IPS-18c (cell line): ENCODE measurements around the gene SEMA5B.

Source experiments
- H3K4me3 ChIP-seq: 2 replicates; pipeline ENCODE4 v1.7.0; 2013; ENCODE audit warnings: low read depth, mild to moderate bottlenecking, low read length, moderate library complexity; ENCODE audit not compliant: insufficient read depth
- H3K9me3 ChIP-seq: one replicate; pipeline ENCODE4 v1.6.1; 2013; ENCODE audit warnings: mild to moderate bottlenecking, low read length, moderate library complexity; ENCODE audit not compliant: control insufficient read depth, insufficient read depth

SEMA5B gene

DNA sequence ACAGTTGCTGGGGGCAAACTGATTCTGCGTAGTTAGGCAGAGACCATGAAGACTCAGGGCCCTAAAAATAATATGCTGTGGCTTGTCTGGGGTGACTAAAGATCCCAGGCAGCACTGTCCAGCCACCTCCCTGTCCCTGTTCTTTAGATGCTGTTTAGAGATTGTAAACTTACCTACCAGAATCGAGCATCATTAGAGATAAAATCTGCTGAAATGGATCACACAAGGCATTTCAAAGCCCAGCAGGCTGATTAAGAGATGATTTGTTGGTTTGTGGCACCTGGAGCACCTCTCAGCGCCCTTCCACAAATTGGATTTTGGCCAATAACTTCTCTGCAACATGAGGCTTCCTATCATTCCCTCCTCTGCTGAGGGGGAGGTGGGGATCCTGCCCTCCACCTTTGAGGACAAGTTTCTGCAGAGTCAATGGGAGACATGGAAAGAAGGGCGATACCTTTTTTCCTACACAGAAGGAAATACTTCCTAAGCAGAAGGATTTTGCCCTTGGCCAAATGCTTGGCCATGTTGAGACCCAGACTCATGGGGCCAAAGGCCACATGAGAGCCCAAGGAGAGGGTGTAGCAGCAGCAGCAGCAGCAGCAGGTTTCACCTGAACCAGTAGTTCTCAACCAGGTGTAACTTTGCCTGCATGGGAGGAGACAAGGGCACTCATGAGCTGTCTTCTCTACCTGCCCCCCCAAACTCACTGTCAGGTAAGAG lies 37.5 kb downstream of the SEMA5B start:
- Histone ChIP-seq H3K9me3 (no peaks in the 10 kb centered on the region), H3K4me3 (no peak overlapping the region)

DNA sequence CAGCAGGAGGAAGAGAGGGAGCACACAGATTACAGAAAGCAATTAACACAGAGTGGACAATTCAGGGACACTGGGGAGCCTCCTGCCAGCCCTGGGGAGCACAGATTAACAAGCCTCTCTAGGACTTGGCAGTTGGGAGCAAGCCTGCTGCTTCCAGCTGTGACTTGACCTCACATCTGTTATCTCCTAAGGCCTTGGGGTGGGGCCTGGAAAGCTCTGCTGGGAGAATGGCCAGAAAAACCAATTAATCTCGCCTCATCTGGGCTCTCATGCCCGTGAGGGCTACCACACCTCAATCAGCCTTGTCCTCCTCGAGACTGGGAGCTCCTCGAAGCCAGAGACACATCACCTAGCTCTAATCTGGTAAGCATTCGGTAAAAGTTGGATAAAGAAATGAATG lies 39.1 kb downstream of the SEMA5B start:
- H3K4me3 ChIP-seq = no peak overlapping the region
- no peaks in the 10 kb centered on the region for H3K9me3 ChIP-seq

DNA sequence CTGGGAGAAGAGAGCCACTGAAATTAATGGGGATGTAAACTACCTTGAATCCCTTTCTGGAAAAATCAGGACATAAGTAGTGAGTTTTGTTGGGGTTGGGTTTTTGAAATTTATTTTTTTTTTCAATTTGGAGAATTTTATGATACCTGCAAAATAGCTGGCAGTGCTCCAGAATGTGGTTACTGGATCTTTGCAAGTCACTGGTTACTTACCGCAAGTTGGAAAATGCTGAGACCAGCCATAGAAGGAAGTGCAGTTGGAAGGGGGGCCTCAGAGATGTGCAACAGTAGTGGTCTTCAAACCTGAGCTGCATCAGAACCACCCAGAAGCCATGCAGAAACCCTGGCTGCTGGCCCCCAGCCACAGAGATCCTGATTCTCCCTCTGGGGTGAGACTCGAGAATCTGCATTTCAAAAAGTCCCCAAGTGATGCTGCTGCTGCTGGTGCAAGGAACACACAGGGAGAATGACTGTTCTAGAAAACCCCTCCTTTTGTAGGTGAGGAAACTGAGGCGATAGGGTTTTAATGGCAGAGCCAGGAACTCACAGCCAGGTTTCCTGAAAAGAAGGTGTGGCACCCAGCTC lies 39.7 kb downstream of the SEMA5B start:
- Histone ChIP-seq H3K9me3 (no peaks in the 10 kb centered on the region), H3K4me3 (no peak overlapping the region)

DNA sequence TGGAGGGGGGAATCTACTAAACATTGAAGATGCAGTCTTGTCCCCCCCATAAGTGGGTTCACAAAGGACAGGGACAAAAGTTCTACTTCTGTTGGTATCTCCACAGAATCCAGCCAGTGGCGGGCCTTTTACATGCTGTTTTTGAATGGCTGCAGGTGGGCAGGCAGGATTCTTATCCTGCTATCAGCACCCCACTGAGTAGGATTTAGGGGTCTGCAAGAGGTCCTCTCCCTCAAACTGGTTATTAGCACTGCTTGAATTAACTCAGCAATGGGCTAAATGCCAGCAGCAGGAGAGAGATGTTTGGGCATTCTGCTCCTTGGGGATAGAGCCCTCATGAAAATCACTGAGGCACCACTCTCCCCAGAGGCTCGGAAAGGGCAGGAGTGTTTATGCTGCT lies 40.3 kb downstream of the SEMA5B start:
- H3K9me3 ChIP-seq = no peaks in the 10 kb centered on the region

DNA sequence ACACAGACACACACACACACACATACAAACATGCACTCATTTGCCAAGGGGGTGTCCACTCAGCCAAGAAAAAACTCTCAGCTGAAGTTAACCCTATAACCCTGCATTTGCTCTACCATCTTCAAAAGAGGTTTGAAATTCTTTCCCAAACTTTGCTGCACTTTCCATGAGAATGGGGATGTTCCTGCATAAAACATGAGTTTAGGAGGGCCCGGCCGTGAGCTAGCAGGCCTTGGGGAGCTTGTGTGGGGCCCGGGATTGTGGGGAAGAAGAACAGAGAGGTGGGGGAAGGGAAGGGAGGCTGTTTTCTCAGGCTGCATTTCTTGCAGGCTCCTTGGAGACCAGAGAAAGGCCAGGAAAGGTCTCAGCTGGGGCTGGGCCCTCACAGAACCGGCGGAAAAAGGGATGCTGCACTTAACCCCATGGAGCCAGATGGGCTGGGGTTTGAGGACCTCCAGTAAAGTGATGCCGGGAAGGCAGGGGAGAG lies 40.8 kb downstream of the SEMA5B start:
- no peak overlapping the region for H3K4me3 ChIP-seq
- no peaks in the 10 kb centered on the region for H3K9me3 ChIP-seq

More for the DNA sequence above, 40.3 kb downstream of the SEMA5B start:
- H3K4me3 ChIP-seq = no peak overlapping the region

DNA sequence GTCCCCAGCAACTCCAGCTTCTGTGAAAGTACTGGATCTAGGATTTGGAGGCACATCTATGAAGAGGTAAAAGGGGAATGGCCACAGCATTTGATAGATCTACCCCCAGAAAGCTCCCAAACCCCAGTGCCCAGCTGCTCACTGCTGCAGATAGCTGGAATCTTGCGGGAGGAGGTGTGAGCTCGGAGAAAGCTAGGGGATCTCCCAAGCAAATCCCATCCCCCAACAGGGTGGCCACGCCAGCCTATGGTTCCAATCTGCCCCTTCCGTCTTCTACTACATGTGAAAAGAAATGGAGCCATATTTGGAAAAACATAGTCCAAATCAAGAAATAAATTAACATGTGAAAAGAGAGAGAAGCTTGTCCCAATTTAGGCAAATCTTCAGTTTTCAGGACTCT lies 42.0 kb downstream of the SEMA5B start:
- Histone ChIP-seq H3K9me3 (no peaks in the 10 kb centered on the region), H3K4me3 (no peak overlapping the region)

DNA sequence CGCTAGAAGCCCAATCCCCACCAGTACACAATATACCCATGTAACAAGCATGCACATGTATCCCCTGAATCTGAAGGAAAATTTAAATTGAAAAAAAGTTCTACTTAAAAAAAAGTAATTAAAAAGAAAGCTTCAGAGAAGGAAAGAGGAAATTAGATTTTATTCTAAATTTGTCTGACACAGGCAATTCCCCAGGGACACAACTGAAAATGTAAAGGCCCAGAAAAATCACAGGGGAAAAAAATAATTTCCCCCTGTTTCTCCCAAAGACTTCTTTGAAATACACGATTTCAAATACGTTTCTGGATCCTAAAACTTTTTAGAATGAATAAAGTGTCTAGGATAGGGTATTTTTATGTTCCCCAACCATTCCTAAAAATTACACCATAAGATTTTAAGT lies 42.9 kb downstream of the SEMA5B start:
- Histone ChIP-seq H3K9me3 (no peaks in the 10 kb centered on the region), H3K4me3 (no peak overlapping the region)

DNA sequence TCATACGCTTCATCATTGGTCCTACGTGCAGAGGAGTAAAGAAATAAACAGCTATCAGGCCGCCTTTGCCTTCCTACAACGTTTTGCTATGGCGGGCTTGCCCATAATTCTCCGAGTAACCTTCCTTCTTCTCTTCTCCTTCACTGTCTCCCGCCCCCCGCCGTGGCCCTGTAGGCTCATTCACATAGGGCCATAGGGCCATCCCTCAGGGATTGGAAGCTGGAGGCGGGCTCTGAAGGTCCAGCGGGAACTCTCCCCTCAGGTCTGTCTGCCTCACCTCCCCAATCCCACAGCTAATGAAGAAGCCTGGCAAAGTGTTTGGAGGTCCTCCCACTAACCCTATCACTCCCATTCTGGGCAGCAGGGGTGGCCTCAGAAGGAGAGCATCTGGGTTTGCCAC lies 43.6 kb downstream of the SEMA5B start:
- H3K4me3 ChIP-seq = no peak overlapping the region
- H3K9me3 ChIP-seq = no peaks in the 10 kb centered on the region

DNA sequence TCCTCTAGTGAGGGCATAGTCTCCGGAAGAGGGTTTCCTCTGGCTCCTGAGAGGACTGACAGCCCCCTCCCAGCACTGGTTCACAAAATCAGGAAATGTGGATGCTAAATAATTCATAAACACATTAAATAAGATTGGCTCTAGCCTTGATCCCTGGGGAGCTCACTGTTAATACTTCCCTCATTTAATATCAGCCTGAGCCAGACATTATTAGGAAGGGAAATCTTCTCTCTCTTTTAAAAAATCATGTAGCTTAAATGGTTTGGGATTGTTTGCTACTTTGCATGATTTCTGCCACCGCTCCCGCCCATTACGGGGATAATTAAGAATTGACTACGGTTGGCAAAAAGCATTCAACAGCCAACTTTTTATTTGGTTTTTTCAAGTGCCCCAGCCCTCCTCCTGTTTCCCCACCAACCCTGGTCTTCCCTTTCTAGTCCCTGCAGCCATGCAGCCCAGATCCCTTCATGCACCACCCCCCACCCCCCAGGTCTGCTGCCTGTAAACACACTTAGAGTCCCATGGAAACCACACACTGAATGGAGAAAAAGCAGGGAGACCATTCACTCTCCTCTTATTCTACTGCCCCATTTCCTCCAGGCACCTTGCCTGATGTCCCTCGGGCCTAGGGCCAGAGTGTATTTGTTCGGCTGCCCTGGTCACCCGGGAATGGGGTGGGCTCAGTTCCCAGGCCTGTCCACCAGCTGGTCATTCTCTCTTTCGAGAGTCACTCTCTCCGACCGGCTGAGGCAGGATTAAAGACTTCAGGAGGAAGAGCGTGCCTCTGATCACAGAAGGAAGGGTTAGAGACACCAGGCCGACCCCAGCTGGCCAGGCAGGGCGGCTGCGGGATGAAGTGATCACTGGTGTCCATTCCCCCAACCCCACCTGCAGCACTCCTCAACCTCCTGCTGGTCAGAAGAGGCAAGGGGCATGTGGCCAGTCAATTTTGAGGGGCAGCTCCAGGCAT lies 45.1 kb downstream of the SEMA5B start:
- no peak overlapping the region for H3K4me3 ChIP-seq
- no peaks in the 10 kb centered on the region for H3K9me3 ChIP-seq

DNA sequence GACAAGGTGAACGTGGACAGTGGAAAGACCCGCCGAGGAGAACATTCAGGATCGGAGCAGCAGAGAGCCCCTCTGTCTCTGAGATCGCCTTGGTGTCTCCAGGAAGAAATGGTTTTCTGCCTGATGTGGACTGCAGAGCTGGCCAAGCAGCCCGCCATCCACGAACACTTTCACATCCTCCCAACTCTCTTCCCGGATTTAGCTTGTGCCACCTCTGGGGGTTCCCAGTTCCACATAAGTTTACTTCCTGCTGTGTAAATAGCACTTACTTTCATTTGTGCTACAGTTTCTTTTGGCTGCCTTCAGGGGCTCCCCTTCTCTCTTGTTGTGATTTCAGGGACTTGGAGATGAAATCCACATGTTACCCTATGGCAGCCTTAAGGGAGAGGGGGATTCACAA lies 48.4 kb downstream of the SEMA5B start:
- H3K9me3 ChIP-seq = no peaks in the 10 kb centered on the region

DNA sequence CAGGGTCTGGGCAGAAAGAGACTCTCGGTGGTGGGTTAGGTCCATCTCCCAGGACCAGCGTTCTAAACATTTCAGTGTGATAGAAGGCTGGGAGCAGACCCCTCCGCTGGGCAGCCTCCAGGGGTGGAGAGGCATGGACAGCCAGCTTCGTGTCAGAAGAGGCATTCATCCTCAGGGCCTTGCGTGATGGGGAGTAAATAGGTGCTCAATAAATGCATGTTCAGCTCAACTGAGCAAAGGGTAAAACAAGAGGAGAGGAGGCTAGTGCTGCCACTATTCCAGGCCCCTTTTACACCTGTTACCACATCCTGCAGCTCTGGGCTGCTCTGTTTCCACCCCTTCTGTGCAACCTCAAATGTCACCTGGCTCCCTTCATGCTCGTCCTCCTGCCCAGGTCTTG lies 49.0 kb downstream of the SEMA5B start:
- H3K4me3 ChIP-seq = peak overlapping the region; percentile 15; the same call in 1 of the 2 replicates
- H3K9me3 ChIP-seq = no peaks in the 10 kb centered on the region

More for the DNA sequence above, 48.4 kb downstream of the SEMA5B start:
- H3K4me3 ChIP-seq = no peak overlapping the region

DNA sequence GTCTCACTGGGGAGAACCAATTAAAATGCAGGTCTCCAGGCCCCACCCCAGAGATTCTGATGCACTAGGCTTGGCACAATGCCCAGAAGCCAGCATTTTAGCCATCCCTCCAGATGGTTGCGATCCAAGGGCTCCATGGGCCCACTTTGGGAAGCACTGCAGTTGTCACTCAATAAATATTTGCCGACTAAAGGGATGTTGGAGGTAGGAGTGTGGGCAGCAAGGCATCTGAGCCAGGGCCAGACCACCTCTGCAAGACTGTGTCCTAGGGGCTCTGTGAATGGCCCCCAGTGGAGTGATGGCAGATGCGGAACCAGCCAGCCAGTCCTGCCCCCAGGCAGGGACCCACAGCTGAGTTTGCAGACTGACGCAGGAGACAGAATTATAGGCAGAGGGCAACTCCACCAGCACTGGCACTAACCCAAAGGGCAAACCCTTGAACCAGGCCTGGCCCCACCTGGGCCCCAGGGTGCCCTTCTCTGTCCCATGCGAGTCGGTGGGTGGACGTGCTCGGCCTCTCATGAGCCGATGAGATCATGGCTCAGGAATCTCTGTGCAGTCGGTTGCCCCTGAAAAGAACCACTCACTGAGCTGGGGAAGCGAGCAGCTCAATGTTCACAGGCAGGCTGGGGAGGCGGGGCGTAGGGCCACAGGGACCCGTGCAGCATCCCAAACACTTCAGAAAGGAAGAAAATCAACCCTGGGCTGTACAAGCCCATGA lies 49.7 kb downstream of the SEMA5B start:
- no peak overlapping the region for H3K4me3 ChIP-seq
- no peaks in the 10 kb centered on the region for H3K9me3 ChIP-seq

DNA sequence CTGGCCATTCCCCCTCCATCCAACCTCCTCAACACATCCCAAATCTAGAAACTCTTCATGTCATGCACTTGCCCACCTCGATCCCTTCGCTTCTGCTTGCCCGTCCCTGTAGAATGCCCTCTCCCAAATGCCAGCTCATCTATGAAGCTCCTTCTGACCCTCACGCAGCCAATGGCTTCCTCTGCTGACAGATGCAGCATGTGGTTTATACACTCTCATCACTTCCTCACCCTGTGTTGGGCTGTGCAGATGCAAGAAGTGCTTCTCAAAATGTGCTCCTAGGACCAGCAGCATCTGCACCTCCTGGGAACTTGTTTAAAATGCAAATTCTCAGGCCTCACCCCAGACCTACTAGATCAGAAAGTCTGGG lies 51.7 kb downstream of the SEMA5B start:
- H3K9me3 ChIP-seq = no peaks in the 10 kb centered on the region
- H3K4me3 ChIP-seq = no peak overlapping the region; the same call in 1 of the 2 replicates

DNA sequence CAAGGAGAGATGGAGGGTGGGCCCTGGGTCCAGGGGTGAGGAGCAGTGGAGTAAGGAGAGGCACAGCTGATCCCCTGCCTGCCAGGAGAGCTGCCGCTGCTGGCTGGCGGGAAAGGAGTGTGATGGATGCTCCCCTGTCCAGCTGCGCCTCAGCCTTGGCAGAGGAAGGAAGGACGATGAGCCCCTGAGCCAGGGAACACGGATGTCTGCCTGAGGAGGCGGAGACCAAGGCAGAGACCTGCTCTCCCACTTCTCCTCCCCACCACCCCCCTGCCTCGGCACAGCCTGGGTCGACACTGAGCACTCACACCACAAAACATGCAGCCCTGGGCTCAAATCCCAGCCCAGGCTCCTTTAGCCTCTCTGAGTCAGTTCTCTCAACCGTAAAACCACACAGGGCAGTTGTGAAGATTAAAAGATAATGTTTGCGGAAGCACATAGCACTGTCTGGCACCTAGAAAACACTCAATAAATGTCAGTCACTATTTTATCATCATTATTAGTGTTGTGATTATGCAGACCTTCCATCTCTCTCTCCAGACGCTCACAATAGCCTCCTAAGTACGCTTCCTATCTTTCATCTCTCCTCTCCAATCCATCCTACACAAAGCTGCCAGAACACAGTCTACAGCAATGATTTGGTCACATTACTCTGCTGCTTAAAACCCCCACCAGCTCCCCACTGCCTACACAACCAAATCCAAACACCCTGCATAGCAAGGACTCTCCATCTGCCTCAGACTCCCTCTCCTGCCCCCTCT lies 52.2 kb downstream of the SEMA5B start:
- Histone ChIP-seq H3K4me3 (no peak overlapping the region; the same call in 1 of the 2 replicates), H3K9me3 (no peaks in the 10 kb centered on the region)

DNA sequence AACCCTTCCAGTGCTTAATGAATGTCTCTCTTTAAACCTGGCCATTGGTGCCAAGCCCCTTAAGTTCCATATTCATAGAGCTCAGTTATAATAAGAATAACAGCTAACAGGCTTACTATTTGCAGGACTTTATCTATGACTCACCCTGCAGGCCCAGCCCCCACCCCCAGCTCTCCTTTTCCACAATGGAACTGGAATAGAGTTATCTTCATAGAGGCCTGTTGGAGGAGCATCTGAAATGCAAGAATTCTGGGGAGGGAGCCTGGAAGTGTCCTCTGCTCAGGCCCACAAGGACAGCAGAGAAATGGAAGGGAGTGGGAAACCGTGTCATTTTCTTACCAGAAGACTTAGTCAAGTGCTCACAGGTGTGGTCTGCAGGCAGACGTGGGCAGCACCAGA lies 52.8 kb downstream of the SEMA5B start:
- H3K4me3 ChIP-seq = no peak overlapping the region; the same call in 1 of the 2 replicates
- no peaks in the 10 kb centered on the region for H3K9me3 ChIP-seq

DNA sequence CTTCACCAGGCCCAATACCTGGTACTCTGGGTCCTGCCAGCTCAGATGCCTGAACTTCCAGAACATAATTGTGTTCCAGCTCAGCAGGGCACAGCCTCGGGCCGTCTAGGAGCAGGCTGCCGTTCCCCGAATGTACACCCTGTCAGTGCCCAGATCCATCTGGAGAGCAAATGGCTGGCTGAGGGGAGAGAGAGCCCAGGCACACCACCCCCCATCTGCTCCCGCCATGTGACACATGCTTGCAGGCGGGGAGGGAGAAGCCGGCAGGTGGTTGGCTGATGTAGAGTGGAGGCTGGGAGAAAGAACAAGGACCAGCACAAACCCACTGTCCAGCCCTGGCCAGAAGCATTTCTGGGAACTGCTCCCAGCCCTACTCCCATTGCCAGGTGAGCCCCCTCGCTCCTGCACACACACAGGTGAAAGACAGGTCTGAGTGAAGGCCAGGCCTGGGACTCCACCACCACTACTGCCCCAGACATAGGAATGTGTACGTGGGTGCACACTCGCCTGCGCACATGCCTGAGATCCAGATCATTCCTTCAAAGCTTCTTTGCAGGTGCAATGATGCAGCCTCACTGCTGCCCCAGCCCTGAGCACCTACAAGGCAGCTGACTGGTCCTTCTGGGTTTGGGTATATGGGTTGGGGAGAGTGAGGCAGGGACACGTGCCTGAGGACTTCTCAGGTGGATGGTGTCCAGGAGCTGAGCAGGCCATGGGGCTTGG lies 53.5 kb downstream of the SEMA5B start:
- no peak overlapping the region; the same call in 1 of the 2 replicates for H3K4me3 ChIP-seq

More for the DNA sequence above, 53.5 kb downstream of the SEMA5B start:
- no peaks in the 10 kb centered on the region for H3K9me3 ChIP-seq
